HG02970 (cell line): ENCODE data around the gene PCGF3.
"Not testable (repeated sequence)": the region's sequence is repeated elsewhere in the genome, so short reads cannot be mapped to it uniquely, and the experiment has no call there.

ENCODE experiments used
- ATAC-seq: cut with Tn5 transposase; IDR thresholded peaks from one replicate; pipeline ENCODE4 v1.9.1; 2021; ENCODE audit warnings: mild to moderate bottlenecking, moderate library complexity, moderate number of reproducible peaks; ENCODE audit not compliant: unreplicated experiment, low FRiP score

The PCGF3 gene

GRCh38 chr4:776743-777441, 71.3 kb downstream of the PCGF3 start:
- ATAC-seq, result no peak

GRCh38 chr4:777520-778262, 72.1 kb downstream of the PCGF3 start:
- ATAC-seq, result no peak

DNA sequence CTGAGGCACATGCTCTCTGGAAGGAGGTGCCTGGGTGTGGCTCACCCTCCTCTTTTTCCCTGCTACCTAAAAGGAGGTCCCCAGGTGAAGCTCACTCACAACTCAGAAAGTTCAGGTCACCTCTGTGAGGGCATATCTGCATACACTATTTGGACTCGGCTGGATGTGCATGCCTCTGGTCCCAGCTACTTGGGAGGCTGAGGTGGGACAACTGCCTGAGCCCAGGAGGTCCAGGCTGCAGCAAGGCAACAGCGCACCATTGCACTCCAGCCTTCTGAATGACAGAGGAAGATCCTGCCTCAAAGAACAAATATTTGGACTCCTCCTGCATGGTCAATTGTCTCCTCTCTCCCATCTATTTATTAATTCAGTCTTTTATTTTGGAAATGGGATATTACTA, 73.9 kb downstream of the PCGF3 start:
- ATAC-seq, result no peak

- not testable (repeated sequence) for ATAC-seq
These were observed 74.6 kb downstream of the PCGF3 start for GRCh38 chr4:780255-780654.

GRCh38 chr4:780716-781492, 75.3 kb downstream of the PCGF3 start:
- ATAC-seq, result peak; percentile 2

DNA sequence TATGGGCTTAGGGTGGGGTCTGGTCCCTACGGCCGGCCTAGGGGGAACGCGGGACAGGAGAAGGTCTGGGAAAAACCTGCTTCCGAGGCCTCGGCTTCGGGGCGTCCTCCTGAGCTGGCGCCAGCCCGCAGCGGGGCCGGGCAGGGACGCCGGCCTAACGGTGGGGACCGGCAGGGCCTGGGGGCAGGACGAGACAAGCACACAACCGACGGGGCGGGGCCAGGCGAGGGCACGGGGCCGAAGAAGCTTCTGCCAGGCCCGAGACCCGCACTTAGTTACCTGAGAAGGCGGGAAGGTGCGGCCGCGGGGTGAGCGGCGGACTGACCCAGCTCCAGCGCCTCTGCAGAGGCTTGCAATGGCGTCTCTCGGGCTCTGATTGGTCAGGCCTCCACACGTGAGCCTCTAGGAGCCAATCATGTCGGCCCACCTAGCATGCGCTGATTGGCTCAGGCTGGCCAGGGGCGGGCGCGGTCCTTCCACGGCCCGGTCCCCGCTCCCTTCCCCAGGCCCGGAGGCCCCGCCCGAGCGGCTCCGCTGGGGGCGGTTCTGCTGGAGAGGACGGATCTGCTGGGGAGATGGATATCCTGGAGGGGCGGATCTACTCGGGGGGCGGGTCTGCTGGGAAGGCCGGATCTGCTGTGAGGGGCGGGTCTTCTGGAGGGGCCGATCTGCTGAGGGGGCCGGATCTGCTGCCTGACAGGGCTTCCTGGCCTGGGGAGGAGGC, 76.0 kb downstream of the PCGF3 start:
- peak; percentile 94 for ATAC-seq

DNA sequence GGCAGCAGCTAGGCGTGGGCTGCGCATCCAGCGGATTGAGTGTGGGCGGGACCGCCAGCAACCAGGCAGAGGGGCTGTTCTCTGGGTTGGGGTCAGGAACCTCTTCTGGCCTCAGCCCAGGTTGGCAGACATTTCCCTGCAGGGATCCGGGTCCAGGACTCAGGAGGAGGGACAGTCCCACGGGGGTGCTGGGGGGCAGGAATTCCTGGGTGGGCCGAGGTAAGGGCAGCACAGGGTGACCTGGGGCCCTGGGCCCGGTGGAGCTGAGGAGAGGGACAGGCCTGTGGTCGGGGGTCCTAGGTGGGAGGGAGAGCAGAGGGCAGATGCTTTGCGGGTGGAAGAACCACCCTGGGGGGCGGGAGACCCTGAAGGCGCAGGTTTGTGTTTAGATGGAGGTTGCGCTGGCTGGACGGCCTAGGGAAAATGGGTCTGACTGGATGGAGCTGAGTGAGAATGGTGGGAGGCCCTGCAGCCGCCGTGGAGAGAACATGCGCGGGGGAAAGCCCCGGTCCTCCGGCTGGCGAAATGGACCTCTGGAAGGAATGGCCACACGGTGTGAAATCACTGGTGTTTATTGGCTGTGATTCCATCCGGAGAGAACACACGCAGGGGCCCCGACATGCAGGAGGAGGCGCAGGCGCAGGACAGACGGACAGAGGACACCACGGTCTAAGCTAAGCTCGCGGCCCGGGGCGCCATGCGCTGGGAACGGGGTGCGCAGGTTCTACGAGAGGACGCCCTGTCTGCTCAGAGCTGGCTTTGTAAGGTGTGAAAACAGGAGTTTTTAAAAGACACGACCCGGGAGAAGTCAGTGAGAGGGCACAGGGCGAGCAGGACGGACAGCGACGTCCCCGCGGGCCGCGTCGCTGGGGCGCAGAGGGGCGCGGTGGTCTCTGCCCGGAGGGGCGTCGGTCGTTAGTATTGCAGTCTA, 79.0 kb downstream of the PCGF3 start:
- no peak for ATAC-seq

DNA sequence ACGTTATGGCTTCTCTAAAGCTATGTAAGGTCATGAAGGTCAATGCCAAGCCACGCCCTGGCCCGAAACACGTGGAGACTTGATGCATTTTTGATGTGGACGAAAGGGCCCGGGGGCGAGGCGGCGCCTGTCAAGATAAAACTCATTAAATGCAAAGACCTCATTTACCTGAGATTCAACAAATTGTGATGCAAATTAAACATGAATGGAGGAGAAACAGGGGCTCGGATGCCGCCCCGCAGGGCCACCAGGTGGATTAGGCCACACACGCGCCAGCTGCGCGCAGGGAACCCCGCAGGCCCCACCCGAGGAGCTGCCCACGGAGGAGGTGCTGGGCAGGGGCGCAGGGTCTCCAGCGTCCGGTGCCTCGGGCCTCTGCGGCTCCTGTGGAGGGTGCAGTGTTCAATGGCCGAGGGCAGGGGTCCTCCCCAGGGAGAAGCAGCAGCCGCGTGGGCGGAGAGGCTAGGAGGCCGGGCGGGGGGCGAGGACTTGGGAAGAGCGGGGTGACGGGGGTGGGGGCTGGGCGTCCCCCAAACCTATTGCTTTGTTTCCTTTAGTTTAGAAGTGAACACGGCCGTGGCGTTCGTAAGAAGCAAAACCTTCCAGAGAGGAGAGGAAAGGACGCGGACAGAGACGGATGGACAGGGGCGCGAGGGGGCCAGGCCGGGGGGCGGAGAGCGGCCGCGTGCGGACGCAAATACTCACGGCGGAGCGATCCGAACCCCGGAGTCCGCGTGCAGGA, 79.9 kb downstream of the PCGF3 start:
- no peak for ATAC-seq

GRCh38 chr4:786074-786741, 80.6 kb downstream of the PCGF3 start:
- ATAC-seq, result no peak

DNA sequence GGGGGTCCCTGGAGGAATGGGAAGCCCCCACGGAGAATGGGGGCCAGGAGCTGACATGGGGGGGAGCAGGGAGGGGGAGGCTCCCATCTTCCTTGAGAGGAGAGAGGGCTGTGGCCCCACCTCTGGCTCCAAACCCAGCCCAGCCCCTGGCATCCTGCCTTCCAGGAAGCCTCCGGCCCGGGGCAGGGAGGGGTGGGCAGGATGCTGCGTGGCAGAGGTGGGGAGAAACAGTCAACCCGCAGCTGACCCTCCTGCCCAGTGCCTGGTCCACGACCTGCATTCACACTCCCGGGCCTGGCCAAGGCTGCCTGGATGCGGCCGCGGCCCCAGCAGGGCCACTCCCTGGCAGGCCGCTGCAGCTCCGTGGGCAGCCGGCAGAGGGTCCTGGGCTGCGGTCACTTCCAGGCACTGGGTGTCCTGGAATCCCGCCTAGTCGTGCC, 81.2 kb downstream of the PCGF3 start:
- no peak for ATAC-seq

- ATAC-seq, result no peak
These were observed 81.9 kb downstream of the PCGF3 start for GRCh38 chr4:787561-787981.

DNA sequence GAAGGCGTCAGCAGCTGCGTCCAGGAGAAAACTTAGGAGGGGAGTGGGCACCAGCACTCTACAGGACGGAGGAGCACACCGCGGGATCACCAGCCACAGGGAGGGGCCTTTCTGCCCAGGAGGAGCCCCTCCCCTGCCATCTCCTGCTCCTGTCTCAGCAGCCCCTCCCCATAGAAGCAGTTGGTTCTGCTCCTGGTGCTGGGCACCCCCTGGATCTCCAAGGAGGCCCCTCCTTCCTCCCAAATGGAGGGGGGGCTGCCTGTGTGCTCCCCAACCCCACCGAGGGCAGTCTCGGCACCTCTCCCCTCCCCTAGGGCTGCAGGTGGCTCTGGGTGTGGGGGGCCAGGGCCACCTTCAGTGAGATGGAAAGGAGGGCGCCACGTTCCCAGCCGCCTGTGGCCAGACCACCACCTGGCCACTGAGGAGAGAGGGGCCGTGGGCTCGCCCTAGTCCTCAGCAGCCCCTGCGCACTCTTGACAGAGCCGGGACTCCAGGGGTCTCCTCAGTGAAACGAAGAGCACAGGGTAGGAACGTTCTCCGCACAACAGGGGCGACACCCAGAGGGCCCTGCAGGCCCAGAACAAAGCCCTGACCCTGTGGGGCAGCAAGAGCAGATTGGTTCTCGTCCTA, 82.5 kb downstream of the PCGF3 start:
- no peak for ATAC-seq

- ATAC-seq, result no peak
These were observed 83.1 kb downstream of the PCGF3 start for GRCh38 chr4:788636-789297.

DNA sequence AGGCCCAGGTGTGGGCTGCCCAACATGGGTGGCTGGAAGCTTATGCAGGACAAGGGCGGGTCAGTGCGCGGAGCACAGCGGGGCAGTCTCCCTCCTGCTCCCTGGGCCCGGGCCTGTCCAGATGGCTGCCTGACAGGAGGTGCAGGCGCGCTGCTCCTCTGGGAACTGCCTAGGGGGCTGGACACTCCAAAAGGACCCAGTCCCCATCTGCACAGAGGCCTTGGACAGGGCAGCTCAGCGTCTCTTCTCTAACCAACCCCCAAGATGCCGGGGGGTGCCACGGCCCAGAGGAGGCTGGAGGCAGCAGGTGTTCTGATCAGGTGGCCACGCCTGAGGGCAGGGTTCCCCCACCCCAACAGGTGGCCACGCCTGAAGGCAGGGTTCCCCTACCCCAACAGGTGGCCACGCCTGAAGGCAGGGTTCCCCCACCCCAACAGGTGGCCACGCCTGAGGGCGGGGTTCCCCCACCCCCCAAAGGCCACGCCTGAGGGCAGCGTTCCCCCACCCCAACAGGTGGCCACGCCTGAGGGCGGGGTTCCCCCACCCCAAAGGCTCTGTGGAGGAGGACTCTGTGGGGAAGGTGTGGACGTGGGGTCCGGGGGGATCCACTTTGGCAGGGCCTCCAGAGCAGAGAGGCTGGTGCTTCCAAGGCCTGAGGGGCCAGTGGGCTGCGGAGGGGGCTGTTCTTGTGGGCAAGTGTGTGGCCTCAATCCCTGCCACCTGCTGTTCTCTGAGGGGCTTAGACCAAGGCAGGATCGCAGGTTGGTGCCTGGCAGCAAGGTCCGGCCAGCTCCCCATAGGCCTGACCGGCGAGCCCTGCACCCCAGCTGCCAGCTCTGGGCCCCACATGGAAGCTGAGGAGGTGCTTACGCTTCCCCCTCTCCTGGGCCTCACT, 84.2 kb downstream of the PCGF3 start:
- ATAC-seq, result no peak

DNA sequence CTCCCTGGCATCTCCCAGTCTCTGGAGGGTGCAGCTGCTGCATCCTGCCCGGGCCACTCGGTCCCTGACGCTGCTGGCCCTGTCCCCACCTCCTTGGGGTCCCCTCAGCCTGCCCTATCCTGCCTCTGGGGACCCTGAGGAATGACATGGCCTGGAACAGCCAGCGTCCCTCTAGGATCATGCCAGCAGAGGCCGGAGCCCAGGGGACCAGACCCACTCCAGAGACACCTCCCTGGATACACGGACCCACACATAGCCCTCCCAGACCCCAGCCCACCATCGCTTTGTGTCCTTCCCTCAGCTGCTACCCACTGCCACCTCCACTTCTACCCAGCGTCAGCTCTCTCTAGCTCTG, 84.8 kb downstream of the PCGF3 start:
- ATAC-seq, result no peak

DNA sequence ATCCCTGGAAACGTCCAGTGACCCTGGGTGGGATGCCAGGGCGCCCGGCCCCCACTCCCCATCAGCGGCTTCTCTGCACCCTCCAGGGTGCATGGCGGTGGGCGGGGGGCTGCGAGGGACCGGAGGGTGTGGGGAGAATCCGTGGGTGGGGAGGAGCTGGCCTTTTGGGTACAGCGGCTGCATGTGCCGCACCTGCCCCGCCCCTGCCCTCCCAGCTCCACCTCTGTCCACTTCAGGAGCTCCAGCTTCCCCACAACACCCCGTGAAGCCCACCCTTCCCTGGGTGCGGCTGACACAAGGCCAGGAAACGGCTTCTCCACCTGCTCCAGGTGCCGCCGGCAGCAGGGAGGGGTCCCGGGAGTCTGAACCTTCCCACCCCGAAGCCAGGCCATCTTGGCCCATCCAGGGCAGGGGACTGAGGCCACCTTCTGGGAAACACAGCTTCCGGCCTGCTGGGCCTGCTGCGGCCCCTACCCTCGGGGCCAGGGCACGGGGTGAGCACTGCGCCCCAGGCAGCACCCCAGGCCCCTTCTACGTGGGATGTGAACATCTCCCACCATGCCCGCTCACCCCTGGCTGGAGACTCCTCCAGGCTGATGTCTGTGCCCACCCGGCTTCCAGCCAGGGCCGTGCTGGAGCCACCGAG, 85.7 kb downstream of the PCGF3 start:
- ATAC-seq, result no peak
